Fibroblast of mammary gland (primary cell): Measurements from ENCODE around the gene CHRDL2.
A peak's percentile ranks its signal among the peaks of the same experiment; 100 is the strongest.

Source experiments
- DNase-seq: peaks from one replicate; pipeline ENCODE4 v3.0.0-alpha.2; 2010; ENCODE audit warnings: low read depth
- H3K4me3 ChIP-seq: 2 replicates; pipeline ENCODE4 v1.5.1; 2011; ENCODE audit warnings: low read depth, mild to moderate bottlenecking, low read length, moderate library complexity; ENCODE audit not compliant: control insufficient read depth
- CTCF ChIP-seq: conservative IDR thresholded peaks from 2 replicates; pipeline ENCODE4 v1.5.1; 2011; ENCODE audit warnings: low read depth, low read length, inconsistent platforms; ENCODE audit not compliant: control insufficient read depth, insufficient read depth

Gene CHRDL2

GRCh38 chr11:74736031-74736430 lies 4.8 kb upstream of the CHRDL2 start:
- no peak for DNase-seq
- H3K4me3 ChIP-seq, result no peak overlapping the region
- no peak for TF ChIP-seq CTCF

GRCh38 chr11:74735365-74735928 lies 4.2 kb upstream of the CHRDL2 start:
- H3K4me3 ChIP-seq, result no peak overlapping the region
- no peak for TF ChIP-seq CTCF
- no peak for DNase-seq

- DNase-seq, result no peak
- no peak for TF ChIP-seq CTCF
- no peak overlapping the region for H3K4me3 ChIP-seq
These were observed 3.3 kb upstream of the CHRDL2 start for GRCh38 chr11:74734559-74734925.

GRCh38 chr11:74730571-74731260 lies 510 bp downstream of the CHRDL2 start:
- no peak for DNase-seq
- no peak overlapping the region for H3K4me3 ChIP-seq
- no peak for TF ChIP-seq CTCF

GRCh38 chr11:74729397-74729796 lies 1.8 kb downstream of the CHRDL2 start:
- TF ChIP-seq CTCF, result no peak
- no peak overlapping the region for H3K4me3 ChIP-seq
- no peak for DNase-seq

- TF ChIP-seq CTCF, result peak; percentile 96
- peak; percentile 71 for DNase-seq
- no peak overlapping the region for H3K4me3 ChIP-seq
These were observed 4.6 kb downstream of the CHRDL2 start for GRCh38 chr11:74726547-74727182.
